ENCODE measurements around the gene CAPN6. TPM values are rescaled to one million over a fixed set of nuclear protein-coding genes. Genes with fewer than 3 reads are reported as not detected.
A peak's percentile ranks its signal among the peaks of the same experiment; 100 is the strongest.

Gene CAPN6
- total RNA-seq (2021; ENCODE audit: unreplicated experiment) (0.08 TPM), Bru-seq, nascent RNA (percentile 10 among the genes with signal in this experiment), BruChase-seq, experiment 1, labeled RNA remaining after a 2-hour chase (percentile 4 among the genes with signal in this experiment), BruChase-seq, experiment 2, labeled RNA remaining after a 6-hour chase (percentile 11 among the genes with signal in this experiment)
- polyA plus RNA-seq (2012; ENCODE audit: insufficient read length) = 0.08 TPM
- long read RNA-seq = 0 reads

DNA sequence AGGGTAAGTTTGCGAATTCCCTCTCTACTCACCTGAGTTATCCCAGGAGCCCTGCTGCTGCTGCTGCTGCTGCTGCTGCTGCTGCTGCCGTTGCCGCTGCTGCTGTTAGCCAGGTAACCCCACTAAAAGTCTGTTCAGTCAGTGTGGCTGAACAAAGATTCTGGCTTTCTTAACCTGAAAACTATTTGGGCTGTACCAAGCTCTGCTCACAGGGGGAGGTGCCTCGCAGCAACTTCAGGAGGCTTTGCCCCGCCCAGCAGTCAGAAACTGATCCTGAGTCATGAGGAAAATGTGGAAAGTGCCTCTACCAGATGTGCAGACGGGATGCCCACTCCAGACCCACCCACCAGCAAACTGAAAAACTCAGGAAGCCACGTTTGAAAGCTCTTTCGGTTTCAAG, at the start of gene CAPN6:
Gene CAPN6 (minus strand): TSS at position 145 of the 400 bp plus-strand sequence. CDS start 6,547 bp downstream, outside the sequence.
- H3K36me3 ChIP-seq (ENCODE audit: control insufficient read depth, insufficient read depth, low read length) = no peaks in the 10 kb centered on the region
- no TSS peak for BruUV-seq (replicated peaks)
- no peak for TF ChIP-seq POLR2AphosphoS5 (IDR thresholded peaks at IDR 0.05; ENCODE audit: low read depth, low read length)
- no peak for TF ChIP-seq SIN3A (IDR thresholded peaks at IDR 0.05; ENCODE audit: borderline replicate concordance, insufficient read depth, low read depth, low read length)
- TF ChIP-seq TCF7L2 (IDR thresholded peaks at IDR 0.05; ENCODE audit: low read depth, low read length) = no peak
- no peak within 1 kb of the TSS for H3K27ac ChIP-seq (ENCODE audit: low read length)
- POLR2A ChIA-PET = no interaction called here
- in situ Hi-C loops (cut with HindIII; ENCODE audit: low pct_unique_long_range_greater_than_20kb, low sequenced_read_pairs) (no loop called here), intact Hi-C loops (cut with micrococcal nuclease; ENCODE audit: unreplicated experiment) (no loop called here)
- no peaks in the 10 kb centered on the region for H3K9me3 ChIP-seq (ENCODE audit: control insufficient read depth, insufficient read depth, low read depth, low read length)
- ATAC-seq (no peak), DNase-seq (ENCODE audit: low read depth, low spot score) (no peak)
- H3K27me3 ChIP-seq (ENCODE audit: control insufficient read depth, insufficient read depth, low read length) = 0 out of 2 replicates have a peak, but pooled peaks cover 2% of the 10 kb centered on the region
- H3K4me3 ChIP-seq (ENCODE audit: low read depth in 2 of 2, low read length in 2 of 2) = no peak within 1 kb of the TSS
- no peaks in the 10 kb centered on the region for H3K4me1 ChIP-seq (ENCODE audit: control insufficient read depth, insufficient read depth, low read length)
- CTCF ChIA-PET = interaction anchor here (0.6 kb wide), 1 partner anchor 1951 kb away, joined by 3 read pairs; no protein-coding TSS in a partner anchor

DNA sequence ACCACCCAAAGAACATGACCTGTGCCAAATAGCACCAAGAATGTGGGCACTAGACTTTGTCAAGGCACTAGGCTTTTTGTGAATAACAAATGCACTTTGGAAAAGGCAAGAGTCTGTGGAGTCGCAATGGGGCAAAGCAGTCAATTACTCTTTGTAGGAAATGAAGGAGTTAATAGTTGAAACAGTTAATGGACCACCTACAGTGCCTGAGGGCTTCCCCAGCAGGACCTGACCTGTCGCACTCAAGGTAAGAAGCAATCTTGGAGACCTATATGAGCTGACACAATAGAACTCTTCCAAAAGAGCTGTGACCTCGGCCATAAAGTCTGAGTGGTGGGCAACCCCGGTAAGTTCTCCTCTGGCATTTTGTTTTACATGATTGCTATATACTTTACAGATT, 49.2 kb upstream of the CAPN6 start:
- no TSS peak for BruUV-seq (replicated peaks)
- no peaks in the 10 kb centered on the region for H3K36me3 ChIP-seq (ENCODE audit: control insufficient read depth, insufficient read depth, low read length)
- TF ChIP-seq, protein P1, sequence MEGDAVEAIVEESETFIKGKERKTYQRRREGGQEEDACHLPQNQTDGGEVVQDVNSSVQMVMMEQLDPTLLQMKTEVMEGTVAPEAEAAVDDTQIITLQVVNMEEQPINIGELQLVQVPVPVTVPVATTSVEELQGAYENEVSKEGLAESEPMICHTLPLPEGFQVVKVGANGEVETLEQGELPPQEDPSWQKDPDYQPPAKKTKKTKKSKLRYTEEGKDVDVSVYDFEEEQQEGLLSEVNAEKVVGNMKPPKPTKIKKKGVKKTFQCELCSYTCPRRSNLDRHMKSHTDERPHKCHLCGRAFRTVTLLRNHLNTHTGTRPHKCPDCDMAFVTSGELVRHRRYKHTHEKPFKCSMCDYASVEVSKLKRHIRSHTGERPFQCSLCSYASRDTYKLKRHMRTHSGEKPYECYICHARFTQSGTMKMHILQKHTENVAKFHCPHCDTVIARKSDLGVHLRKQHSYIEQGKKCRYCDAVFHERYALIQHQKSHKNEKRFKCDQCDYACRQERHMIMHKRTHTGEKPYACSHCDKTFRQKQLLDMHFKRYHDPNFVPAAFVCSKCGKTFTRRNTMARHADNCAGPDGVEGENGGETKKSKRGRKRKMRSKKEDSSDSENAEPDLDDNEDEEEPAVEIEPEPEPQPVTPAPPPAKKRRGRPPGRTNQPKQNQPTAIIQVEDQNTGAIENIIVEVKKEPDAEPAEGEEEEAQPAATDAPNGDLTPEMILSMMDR (IDR thresholded peaks at IDR 0.05) = no peak
- TF ChIP-seq POLR2AphosphoS5 (IDR thresholded peaks at IDR 0.05; ENCODE audit: low read depth, low read length) (no peak), TCF7L2 (IDR thresholded peaks at IDR 0.05; ENCODE audit: low read depth, low read length) (no peak)
- TF ChIP-seq, protein P2, sequence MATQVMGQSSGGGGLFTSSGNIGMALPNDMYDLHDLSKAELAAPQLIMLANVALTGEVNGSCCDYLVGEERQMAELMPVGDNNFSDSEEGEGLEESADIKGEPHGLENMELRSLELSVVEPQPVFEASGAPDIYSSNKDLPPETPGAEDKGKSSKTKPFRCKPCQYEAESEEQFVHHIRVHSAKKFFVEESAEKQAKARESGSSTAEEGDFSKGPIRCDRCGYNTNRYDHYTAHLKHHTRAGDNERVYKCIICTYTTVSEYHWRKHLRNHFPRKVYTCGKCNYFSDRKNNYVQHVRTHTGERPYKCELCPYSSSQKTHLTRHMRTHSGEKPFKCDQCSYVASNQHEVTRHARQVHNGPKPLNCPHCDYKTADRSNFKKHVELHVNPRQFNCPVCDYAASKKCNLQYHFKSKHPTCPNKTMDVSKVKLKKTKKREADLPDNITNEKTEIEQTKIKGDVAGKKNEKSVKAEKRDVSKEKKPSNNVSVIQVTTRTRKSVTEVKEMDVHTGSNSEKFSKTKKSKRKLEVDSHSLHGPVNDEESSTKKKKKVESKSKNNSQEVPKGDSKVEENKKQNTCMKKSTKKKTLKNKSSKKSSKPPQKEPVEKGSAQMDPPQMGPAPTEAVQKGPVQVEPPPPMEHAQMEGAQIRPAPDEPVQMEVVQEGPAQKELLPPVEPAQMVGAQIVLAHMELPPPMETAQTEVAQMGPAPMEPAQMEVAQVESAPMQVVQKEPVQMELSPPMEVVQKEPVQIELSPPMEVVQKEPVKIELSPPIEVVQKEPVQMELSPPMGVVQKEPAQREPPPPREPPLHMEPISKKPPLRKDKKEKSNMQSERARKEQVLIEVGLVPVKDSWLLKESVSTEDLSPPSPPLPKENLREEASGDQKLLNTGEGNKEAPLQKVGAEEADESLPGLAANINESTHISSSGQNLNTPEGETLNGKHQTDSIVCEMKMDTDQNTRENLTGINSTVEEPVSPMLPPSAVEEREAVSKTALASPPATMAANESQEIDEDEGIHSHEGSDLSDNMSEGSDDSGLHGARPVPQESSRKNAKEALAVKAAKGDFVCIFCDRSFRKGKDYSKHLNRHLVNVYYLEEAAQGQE (IDR thresholded peaks at IDR 0.05; ENCODE audit: insufficient read depth in 1 of 2, low read depth in 2 of 2, low read length in 1 of 2) = no peak
- ChIA-PET CTCF (no interaction called here), POLR2A (no interaction called here)
- DNase-seq (ENCODE audit: low read depth, low spot score) = no peak
- in situ Hi-C loops (cut with HindIII; ENCODE audit: low pct_unique_long_range_greater_than_20kb, low sequenced_read_pairs) (no loop called here), intact Hi-C loops (cut with micrococcal nuclease; ENCODE audit: unreplicated experiment) (no loop called here)
- H3K9me3 ChIP-seq (ENCODE audit: control insufficient read depth, insufficient read depth, low read depth, low read length) = no peaks in the 10 kb centered on the region
- H3K27me3 ChIP-seq (ENCODE audit: control insufficient read depth, insufficient read depth, low read length) = no peaks in the 10 kb centered on the region
- no peaks in the 10 kb centered on the region for H3K4me1 ChIP-seq (ENCODE audit: control insufficient read depth, insufficient read depth, low read length)
- no peak for ATAC-seq
- no peak overlapping the region for H3K27ac ChIP-seq (ENCODE audit: low read length)
- H3K4me3 ChIP-seq (ENCODE audit: low read depth in 2 of 2, low read length in 2 of 2) = no peak overlapping the region

GRCh38 chrX:111318901-111319300, 48.6 kb upstream of the CAPN6 start:
- ATAC-seq = no peak
- in situ Hi-C loops (cut with HindIII; ENCODE audit: low pct_unique_long_range_greater_than_20kb, low sequenced_read_pairs) = no loop called here
- TF ChIP-seq, protein P2 (IDR thresholded peaks at IDR 0.05; ENCODE audit: insufficient read depth in 1 of 2, low read depth in 2 of 2, low read length in 1 of 2) = no peak
- TF ChIP-seq POLR2AphosphoS5 (IDR thresholded peaks at IDR 0.05; ENCODE audit: low read depth, low read length) = no peak
- TF ChIP-seq, protein P1 (IDR thresholded peaks at IDR 0.05) = no peak
- TF ChIP-seq TCF7L2 (IDR thresholded peaks at IDR 0.05; ENCODE audit: low read depth, low read length) = no peak
- TF ChIP-seq SIN3A (IDR thresholded peaks at IDR 0.05; ENCODE audit: borderline replicate concordance, insufficient read depth, low read depth, low read length) = no peak
- no peaks in the 10 kb centered on the region for H3K4me1 ChIP-seq (ENCODE audit: control insufficient read depth, insufficient read depth, low read length)
- no peak overlapping the region for H3K27ac ChIP-seq (ENCODE audit: low read length)
- no peaks in the 10 kb centered on the region for H3K36me3 ChIP-seq (ENCODE audit: control insufficient read depth, insufficient read depth, low read length)
- H3K4me3 ChIP-seq (ENCODE audit: low read depth in 2 of 2, low read length in 2 of 2) = no peak overlapping the region
- DNase-seq (ENCODE audit: low read depth, low spot score) = no peak
- H3K9me3 ChIP-seq (ENCODE audit: control insufficient read depth, insufficient read depth, low read depth, low read length) = no peaks in the 10 kb centered on the region
- ChIA-PET POLR2A (no interaction called here), CTCF (no interaction called here)
- no TSS peak for BruUV-seq (replicated peaks)
- H3K27me3 ChIP-seq (ENCODE audit: control insufficient read depth, insufficient read depth, low read length) = no peaks in the 10 kb centered on the region
- intact Hi-C loops (cut with micrococcal nuclease; ENCODE audit: unreplicated experiment) = no loop called here

Data from Panc1 (cell line).